DMS114 treated with DMSO at 0.1 percent for 48 hours (cell line): ENCODE data around the gene PSMA6.
A peak's percentile ranks its signal among the peaks of the same experiment; 100 is the strongest.
"Not testable (repeated sequence)": the region's sequence is repeated elsewhere in the genome, so short reads cannot be mapped to it uniquely, and the experiment has no call there.

Experiments used
- DNase-seq: peaks from one replicate; lab custom pipeline; 2025; ENCODE audit not compliant: unreplicated experiment; lab: John Stamatoyannopoulos, UW

The PSMA6 gene

DNA sequence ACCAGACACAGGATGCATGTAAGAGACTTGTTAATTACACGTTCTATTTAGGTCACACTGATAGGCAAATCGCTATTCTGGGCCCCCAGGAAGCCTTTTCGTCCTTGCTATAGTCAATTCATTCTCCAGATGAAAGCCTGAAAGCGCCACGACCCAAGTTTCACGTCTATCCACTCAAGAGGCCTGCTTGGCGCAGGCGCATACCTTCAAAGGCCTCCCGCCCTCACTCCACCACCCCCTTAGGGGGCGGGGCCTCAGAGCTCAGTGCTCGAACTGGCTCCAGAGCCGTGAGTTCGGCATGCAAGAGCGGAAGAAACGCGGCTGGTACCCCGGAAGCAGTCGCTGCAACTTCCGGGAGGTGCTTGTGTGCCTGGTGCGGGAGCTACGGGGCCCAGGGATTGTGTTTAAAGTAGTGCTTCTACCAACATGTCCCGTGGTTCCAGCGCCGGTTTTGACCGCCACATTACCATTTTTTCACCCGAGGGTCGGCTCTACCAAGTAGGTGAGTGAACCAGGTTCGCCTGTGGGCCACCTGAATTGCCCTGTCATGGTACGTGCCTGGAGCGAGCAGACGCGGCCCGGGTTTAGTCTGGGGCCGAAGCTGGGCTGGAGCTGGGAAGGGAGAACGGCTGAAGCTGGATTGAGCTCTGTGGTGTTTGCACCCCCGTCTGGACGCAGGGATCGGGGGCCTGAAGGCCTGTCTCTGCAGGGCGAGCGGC is at the start of gene PSMA6:
TSS of gene PSMA6 (plus strand) at position 332 of the 719 bp plus-strand sequence. CDS start at position 427, 95 bp downstream.
- peak; percentile 97 for DNase-seq

GRCh38 chr14:35242599-35243311 is 49.4 kb upstream of the PSMA6 start:
- DNase-seq: no peak

GRCh38 chr14:35243956-35244355 is 48.2 kb upstream of the PSMA6 start:
- DNase-seq: no peak

DNA sequence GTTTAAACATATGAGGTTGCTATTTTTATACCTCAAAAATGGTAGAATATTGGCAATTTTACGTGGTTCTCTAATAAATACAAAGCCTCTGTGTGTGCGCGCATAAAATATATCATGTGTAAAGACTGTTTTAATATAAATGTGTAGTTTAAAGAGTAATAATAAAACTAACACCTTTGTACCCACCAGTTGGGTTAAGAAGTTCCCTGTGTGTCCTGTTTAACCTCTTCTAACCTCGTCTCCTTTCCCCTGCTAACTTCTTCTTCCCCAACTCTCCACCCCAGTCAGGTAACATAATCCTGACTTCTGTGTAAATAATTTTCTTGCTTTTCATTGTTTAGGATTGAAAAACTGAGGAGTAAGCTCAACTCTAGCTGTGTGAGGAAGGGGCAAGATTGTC is 47.6 kb upstream of the PSMA6 start:
- no peak for DNase-seq

- no peak for DNase-seq
These were observed 47.1 kb upstream of the PSMA6 start for GRCh38 chr14:35245051-35245450.

DNA sequence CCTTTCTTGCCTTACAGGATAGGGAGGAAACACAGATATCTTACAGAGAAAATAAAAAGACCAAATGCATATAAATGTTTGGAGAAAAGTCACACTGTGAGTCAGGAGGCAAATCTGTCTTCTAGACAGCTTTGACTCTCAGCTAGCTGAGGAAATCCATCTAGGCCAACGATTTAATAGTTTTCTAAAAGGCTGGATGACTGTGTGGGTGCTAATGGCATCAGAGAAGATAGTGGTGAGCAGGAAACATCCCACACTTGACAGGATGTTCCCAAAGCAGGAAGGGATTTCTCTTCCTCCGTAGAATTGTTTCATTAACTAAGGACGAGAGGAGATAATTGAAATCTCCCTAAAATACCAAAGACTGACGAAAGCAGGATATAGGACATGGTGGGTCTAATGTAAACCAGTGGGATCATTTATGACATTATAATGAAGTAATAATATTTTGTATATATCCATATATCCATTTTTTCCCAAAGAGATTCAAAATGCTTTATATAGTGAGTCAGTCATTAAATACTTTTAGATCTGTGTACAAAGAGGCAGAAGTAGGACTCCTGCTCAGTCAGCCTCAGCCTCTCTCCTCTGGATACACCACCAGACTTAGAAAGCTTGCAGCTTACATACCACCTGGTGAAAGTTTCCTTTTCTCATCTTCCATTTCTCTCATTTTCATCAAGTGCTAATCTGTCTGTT is 44.3 kb upstream of the PSMA6 start:
- no peak for DNase-seq

DNA sequence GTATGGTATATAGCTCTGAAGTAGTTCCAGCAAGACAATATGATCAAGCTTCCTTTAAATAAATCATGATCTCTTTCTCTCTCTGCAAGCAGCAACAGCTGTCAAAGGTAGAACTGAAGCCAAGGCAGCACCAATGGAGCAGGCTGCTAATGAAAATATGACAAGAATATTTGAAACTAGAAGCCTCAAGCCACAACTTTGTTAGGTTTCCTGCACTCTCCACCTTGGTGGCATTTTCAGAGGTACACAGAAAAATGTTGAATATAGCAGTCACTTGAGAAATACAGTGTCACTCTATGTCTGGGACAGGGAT is 43.8 kb upstream of the PSMA6 start:
- DNase-seq: no peak

GRCh38 chr14:35250319-35250718 is 41.9 kb upstream of the PSMA6 start:
- no peak for DNase-seq

DNA sequence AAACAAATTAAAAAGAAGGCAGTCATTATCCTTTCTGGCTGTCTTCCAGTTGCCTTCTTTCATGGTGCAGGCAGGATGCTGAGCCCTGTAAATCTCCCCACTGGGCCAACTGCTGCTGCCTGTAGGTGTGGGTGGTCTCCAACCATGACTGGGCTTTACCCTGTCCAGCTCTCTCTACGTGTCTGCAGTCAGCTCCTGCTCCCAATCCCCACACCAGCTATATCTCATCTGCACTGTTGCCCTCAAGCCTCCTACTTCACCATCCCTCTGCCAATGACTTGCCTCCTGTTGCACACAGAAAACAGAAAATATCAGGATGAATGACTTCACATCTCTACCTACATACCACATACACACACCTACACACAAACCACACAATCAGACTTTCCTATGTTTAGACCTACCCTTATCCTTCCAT is 39.7 kb upstream of the PSMA6 start:
- no peak for DNase-seq

GRCh38 chr14:35253056-35253455 is 39.1 kb upstream of the PSMA6 start:
- not testable (repeated sequence) for DNase-seq

DNA sequence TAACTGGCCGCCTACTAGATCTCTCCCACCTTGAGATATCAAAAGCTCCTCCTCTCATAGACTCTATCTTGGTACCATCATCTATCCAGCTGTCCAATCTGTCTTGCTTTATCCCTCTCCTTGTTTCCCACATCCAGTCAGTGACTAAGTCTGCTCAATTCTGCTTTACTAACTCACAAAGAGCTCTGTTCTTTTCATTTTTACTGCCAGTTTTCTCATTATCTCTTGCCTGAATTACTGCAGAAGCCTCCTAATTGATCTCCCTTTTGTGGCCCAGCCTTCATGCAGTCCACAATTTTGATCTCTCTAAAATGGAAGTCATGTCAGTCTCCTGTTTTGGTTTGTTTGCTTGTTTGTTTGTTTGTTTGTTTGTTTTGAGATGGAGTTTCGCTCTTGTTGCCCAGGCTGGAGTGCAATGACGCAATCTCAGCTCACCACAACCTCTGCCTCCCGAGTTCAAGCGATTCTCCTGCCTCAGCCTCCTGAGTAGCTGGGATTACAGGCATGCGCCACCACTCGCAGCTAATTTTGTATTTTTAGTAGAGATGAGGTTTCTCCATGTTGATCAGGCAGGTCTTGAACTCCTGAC is 38.1 kb upstream of the PSMA6 start:
- DNase-seq: not testable (repeated sequence)

GRCh38 chr14:35254736-35255135 is 37.4 kb upstream of the PSMA6 start:
- no peak for DNase-seq

GRCh38 chr14:35255711-35256110 is 36.5 kb upstream of the PSMA6 start:
- no peak for DNase-seq

- DNase-seq: no peak
These were observed 34.4 kb upstream of the PSMA6 start for GRCh38 chr14:35257809-35258208.

DNA sequence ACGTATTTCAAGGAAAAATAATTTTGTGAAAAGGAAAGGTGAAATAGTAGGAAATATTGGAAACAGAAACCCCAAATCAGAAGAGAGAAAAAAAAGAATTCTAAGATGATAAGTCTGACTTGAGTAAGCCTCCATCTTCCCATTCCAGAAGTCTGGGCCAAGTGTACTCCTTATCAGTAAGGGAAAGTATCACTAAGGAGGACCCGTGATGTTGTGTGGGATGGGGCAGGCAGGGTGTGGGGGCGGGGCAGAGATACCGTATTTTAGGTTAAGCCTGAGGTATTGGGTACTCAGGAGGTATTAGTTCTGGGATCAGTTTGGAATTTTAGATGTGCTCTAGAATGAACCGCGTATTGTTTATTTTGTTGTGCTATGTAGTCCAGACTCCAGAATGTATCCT is 33.8 kb upstream of the PSMA6 start:
- DNase-seq: no peak

DNA sequence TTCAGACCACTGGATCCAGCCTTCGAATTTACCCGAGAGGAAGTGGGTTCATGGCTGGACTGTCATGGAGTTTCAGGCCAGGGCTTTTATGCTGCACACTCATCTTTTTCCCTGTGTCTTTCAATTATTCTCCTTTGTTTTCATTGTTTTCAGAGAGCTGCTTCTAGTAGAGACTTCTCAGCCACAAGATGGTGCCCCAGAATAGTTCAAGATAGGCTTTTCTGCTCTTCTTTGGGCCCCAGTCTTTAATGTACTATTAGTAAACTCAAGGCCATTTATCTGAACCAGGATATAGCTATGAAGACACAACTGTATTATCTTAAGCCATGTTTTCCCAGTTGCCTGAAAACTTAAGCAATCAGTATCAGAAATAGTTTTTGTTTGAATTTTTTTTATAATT is 30.4 kb upstream of the PSMA6 start:
- no peak for DNase-seq

- no peak for DNase-seq
These were observed 29.7 kb upstream of the PSMA6 start for GRCh38 chr14:35262436-35262835.

DNA sequence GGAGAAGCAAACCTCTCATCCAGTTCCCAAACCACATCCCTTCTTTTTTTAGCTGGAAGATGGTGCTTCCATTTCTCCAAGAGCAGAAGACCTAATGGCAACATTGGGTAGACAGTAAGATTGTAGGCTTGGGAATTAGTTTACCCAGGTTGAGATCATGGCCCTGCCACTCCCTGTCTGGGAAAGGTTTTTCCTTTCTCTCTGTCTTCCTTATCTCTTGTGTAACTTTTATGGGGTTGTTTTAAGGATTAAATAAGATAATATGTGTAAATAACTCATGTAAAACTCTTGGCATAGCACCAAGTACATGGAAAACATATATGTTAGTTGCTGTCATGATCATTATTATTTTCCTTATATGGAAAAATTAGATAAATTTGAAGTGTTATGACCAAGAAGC is 23.2 kb upstream of the PSMA6 start:
- DNase-seq: no peak

GRCh38 chr14:35274805-35275204 is 17.4 kb upstream of the PSMA6 start:
- no peak for DNase-seq

DNA sequence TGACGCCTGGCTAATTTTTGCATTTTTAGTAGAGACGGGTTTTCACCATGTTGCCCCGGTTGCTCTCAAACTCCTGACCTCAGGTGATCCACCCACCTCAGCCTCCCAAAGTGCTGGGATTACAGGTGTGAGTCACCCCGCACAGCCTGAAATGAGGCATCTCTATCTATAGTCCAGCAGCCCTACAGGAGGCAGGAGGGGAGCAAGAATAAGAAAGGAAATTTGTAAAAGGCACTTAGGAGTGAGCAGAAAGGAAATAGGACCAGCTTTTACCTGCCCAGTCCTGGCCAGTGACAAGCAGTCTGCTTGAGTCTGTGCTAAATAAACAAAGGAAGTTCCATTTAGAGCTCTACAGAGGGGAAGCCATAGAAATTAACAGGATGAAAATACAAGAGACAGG is 15.0 kb upstream of the PSMA6 start:
- no peak for DNase-seq

- DNase-seq: no peak
These were observed 12.8 kb upstream of the PSMA6 start for GRCh38 chr14:35279369-35279768.

DNA sequence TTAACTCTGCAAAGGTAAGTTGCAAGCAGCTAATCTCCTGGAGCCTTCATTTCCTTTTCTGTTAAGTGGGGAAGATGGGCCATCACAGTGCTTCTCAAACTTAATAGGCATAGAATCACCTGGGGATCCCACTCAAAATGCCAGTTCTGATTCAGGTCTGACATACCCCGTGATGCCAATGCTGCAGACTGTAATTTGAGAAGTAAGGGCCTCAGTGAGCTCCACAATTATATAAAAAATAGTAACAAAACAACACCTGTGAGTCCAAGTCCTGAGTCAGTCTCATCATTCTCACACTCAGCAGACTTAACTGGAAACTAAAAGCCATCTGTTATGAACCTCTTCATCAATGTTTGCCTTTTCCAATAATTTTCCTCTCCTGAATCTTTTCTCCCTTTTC is 10.8 kb upstream of the PSMA6 start:
- no peak for DNase-seq
